ENCODE data around the gene DLGAP5.
A peak's percentile ranks its signal among the peaks of the same experiment; 100 is the strongest.

DLGAP5 gene

DNA sequence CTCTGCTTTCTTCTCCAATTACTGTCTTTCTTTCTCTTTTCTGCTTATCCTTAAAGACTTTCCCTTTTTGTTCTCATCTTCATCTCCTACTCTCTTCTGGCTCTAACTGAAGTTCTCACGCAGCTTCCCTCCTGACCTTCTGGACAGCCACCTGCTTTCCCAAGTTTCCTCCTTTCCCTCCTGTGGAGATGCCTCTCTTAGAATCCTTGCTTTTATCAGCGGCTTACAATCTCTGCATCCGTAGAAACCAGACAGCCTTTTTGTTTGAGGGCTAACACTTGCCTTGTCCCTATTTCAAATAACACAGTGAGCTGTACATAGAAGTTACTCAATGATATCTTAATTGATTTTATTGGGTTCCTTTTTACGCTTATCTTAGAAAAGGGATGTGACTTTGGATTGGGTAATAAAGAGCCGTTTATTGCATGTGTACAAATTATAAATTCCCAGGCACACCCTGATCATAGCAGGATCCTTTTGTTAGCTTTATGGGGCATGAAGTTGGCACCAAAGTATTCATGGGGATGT is 64.4 kb downstream of the DLGAP5 start:
- DNase-seq (ENCODE audit: low read depth), result no peak
- TF ChIP-seq, protein P1, sequence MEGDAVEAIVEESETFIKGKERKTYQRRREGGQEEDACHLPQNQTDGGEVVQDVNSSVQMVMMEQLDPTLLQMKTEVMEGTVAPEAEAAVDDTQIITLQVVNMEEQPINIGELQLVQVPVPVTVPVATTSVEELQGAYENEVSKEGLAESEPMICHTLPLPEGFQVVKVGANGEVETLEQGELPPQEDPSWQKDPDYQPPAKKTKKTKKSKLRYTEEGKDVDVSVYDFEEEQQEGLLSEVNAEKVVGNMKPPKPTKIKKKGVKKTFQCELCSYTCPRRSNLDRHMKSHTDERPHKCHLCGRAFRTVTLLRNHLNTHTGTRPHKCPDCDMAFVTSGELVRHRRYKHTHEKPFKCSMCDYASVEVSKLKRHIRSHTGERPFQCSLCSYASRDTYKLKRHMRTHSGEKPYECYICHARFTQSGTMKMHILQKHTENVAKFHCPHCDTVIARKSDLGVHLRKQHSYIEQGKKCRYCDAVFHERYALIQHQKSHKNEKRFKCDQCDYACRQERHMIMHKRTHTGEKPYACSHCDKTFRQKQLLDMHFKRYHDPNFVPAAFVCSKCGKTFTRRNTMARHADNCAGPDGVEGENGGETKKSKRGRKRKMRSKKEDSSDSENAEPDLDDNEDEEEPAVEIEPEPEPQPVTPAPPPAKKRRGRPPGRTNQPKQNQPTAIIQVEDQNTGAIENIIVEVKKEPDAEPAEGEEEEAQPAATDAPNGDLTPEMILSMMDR (conservative IDR thresholded peaks at IDR 0.05; ENCODE audit: low read depth, low read length), result no peak
- H3K4me3 ChIP-seq (ENCODE audit: low read depth, low read length), result no peak overlapping the region

DNA sequence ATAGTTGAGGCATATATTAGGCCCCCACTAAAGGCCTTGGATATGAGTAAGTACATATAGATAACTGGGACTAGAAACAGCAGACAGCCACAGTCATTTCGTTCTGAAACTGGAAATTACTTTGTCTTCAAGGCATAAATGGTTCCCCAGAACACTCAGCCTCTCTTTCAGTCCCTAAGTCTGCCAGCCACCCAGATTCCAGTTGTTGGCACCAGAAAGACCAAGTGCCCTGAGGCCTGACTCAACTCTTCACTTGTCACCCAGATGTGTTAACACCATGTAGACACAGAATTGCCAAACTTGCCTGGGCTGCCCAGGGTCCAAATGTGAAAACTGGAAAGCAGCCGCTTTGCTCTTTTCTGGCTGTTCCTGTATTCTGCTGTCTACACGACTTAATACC is 65.4 kb downstream of the DLGAP5 start:
- no peak overlapping the region for H3K4me3 ChIP-seq (ENCODE audit: low read depth, low read length)
- TF ChIP-seq, protein P1 (conservative IDR thresholded peaks at IDR 0.05; ENCODE audit: low read depth, low read length), result no peak
- no peak for DNase-seq (ENCODE audit: low read depth)

DNA sequence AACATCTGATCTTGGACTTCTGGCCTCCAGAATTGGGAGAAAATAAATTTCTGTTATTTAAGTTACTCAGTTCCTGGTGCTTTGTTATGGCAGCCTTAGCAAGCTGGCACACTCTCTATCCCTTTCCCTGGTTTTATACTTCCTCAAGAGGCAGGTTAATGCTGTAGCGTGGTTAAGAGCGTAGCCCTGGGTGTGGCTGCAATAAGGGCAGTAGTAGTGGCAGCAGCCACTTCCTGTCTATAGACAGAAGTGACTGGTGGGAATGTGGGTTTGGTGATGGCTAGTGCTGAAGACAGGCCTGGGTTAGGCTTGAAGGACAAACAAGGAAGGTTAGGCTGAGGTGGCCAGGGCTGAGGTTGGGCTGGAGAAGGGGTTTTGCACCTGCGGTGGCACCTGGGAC is 66.0 kb downstream of the DLGAP5 start:
- no peak overlapping the region for H3K4me3 ChIP-seq (ENCODE audit: low read depth, low read length)
- TF ChIP-seq, protein P1 (conservative IDR thresholded peaks at IDR 0.05; ENCODE audit: low read depth, low read length), result no peak
- DNase-seq (ENCODE audit: low read depth), result no peak

DNA sequence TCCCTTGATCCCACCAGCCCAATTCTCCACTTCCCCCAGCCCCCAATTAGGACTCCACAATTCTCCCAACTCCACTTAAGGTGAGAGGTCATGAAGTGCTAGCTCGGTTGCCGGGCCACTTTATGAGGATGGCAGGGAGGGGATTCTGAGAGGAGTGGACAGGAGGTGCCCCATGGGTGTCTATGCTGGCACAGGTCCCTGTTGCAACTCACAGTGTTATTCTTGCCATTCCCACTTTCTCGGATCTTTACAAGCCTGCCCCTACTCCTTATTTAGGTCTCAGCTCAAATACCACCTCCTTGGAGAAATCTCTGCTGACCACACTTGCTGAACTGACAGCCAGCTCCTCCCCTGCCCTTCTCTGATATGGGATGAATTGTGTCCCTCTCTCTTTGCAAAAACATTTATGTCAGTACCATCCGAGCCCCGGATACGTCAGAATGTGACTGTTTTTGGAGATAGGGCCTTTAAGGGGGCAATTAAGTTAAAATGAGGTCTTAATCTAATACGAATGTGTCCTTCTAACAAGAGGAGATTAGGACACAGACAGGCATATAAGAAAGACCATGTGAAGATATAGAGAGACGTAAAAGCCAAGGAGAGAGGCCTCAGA is 66.5 kb downstream of the DLGAP5 start:
- no peak overlapping the region for H3K4me3 ChIP-seq (ENCODE audit: low read depth, low read length)
- DNase-seq (ENCODE audit: low read depth), result no peak
- TF ChIP-seq, protein P1 (conservative IDR thresholded peaks at IDR 0.05; ENCODE audit: low read depth, low read length), result no peak

DNA sequence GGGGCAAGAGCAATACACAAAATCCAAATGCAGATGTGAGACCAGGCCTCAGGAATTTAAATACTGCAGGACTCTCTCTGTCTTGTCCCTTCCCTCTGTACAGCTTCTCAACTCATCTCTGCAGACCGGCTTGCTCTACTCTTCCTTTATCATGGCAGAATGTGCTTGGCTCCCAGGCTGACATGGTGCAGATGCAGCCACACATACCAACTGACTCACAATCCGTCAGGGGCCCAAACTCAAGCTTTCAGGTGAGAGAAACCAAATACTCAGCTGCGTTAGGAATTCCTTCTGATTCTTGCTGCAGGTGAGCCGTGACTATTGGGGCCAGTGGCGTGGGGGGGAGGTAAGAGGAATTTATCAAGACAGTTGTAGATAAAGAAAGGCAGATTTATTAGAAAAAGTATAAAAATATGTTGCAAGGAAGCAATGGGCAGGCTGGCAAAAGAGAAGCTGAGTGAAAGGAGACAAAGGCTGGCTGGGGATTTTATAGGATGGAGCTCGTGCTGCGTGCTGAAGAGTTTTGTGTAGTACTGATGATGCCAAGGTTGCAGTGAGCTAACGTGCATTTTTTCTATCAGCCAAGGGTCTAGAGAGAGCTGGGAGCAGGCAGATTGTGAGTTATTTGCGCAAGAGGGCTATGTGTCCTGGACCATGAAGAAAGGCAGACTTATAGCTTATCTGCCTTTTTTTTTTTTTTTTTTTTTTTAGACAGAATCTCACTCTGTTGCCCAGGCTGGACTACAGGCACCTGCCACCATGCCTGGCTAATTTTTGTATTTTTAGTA is 67.3 kb downstream of the DLGAP5 start:
- TF ChIP-seq, protein P1 (conservative IDR thresholded peaks at IDR 0.05; ENCODE audit: low read depth, low read length), result no peak
- no peak overlapping the region for H3K4me3 ChIP-seq (ENCODE audit: low read depth, low read length)
- DNase-seq (ENCODE audit: low read depth), result no peak

DNA sequence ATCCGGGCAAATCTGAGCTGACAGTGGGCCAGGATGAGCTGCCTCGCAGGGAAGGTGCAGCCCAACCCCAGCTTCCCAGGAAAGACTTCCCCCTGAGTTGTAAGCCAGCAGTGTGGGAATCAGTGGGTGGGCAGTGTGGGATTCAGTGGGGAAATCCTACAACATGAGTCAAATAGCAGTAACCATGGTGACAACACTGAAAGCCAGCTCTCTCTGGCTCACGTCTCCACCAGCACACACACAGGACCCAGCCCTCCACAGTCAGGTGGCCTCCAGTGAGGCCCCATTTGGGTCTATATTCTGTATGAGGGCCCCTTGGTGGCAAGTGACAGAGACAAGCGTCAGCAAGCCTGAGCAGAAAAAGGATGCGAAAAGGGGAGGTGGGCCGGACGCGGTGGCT is 68.3 kb downstream of the DLGAP5 start:
- H3K4me3 ChIP-seq (ENCODE audit: low read depth, low read length), result no peak overlapping the region
- peak; percentile 93 for DNase-seq (ENCODE audit: low read depth)
- TF ChIP-seq, protein P1 (conservative IDR thresholded peaks at IDR 0.05; ENCODE audit: low read depth, low read length), result no peak

Measured in choroid plexus epithelial cell (primary cell).